ENCODE measurements around the gene UBE2L3. TPM values are rescaled to one million over a fixed set of nuclear protein-coding genes. Genes with fewer than 3 reads are reported as not detected.

UBE2L3 gene
- total and polyA plus RNA-seq, 10 of the 15 experiments (the other 5 are each of a cell fraction or from before 2014, with no cell fraction given), result 55.7 to 168 (median 113) TPM

DNA sequence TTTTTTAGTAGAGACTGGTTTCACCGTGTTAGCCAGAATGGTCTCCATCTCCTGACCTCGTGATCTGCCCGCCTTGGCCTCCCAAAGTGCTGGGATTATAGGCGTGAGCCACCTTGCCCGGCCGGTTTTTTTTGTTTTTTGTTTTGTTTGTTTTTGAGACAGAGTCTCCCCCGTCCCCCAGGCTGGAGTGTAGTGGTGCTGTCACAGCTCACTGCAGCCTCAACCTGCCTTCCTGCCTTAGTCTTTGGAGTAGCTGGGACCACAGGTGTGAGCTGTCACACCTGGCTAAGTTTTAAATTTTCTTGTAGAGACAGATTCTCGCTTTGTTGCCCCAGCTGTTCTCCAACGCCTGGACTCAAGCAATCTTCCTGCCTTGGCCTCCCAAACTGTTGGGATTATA, 101.5 kb downstream of the UBE2L3 start:
- H2AFZ ChIP-seq (ENCODE audit: control insufficient read depth, low read depth, low read length), result no peak overlapping the region
- ChIA-PET CTCF (interaction anchor here (1.8 kb wide), 1 partner anchor 269 kb away, joined by 4 read pairs; no protein-coding TSS in a partner anchor), POLR2A (no interaction called here), RAD21 (ENCODE audit: unreplicated experiment) (no interaction called here), SMC1A (ENCODE audit: uncharacterized antibody, unreplicated experiment) (no interaction called here)
- ATAC-seq (no peak), FAIRE-seq (no peak), DNase-seq (ENCODE audit: low read depth, low spot score) (no peak)
- intact Hi-C loops (cut with micrococcal nuclease; ENCODE audit: unreplicated experiment) (no loop called here), in situ Hi-C loops (cut with MboI) (no loop called here)
- H3K27ac ChIP-seq (ENCODE audit: control insufficient read depth, insufficient read depth), result no peak overlapping the region
- no TSS peak for BruUV-seq (replicated peaks)
- no peak overlapping the region for H3K4me2 ChIP-seq (ENCODE audit: control insufficient read depth, insufficient read depth)
- no peaks in the 10 kb centered on the region for H4K20me1 ChIP-seq (ENCODE audit: control insufficient read depth, insufficient read depth)
- H3K4me3 ChIP-seq, result no peak overlapping the region
- H3K79me2 ChIP-seq (ENCODE audit: control insufficient read depth, insufficient read depth, low read length), result peaks cover 15% of the 10 kb centered on the region
- no peaks in the 10 kb centered on the region for H3K9me3 ChIP-seq (replicated peaks; ENCODE audit: control insufficient read depth, insufficient read depth, low read length)
- H3K4me1 ChIP-seq (ENCODE audit: control insufficient read depth, insufficient read depth, low read length), result peaks cover 12% of the 10 kb centered on the region
- WGBS (ENCODE audit: insufficient coverage, insufficient replicate concordance, low lambda C conversion rate, missing lambda C conversion rate), result 59% methylated on average over 9 of the region's 9 CpGs
- no peak overlapping the region for H3K9ac ChIP-seq (ENCODE audit: control insufficient read depth, insufficient read depth, low read length)
- peaks cover 13 to 15% of the 10 kb centered on the region in 2 experiments for H3K36me3 ChIP-seq (ENCODE audit: control insufficient read depth in 2 of 2, insufficient read depth in 2 of 2, low read length in 1 of 2)
- no peaks in the 10 kb centered on the region for H3K27me3 ChIP-seq (replicated peaks in 1 of 2; ENCODE audit: control insufficient read depth in 2 of 2, insufficient read depth in 2 of 2, low read length in 1 of 2)
- TF ChIP-seq STAT1 (conservative IDR thresholded peaks at IDR 0.05) (no peak), ZNF622 (IDR thresholded peaks at IDR 0.05) (no peak), SUZ12 (IDR thresholded peaks at IDR 0.05; ENCODE audit: unreplicated experiment) (no peak), RFX5 (IDR thresholded peaks at IDR 0.05; ENCODE audit: low read depth, low read length) (no peak), LARP7 (IDR thresholded peaks at IDR 0.05) (no peak), DPF2 (IDR thresholded peaks at IDR 0.05) (no peak), ZNF24 (IDR thresholded peaks at IDR 0.05) (no peak), RELA (IDR thresholded peaks at IDR 0.05; ENCODE audit: borderline replicate concordance, partially characterized antibody) (no peak), MYB (IDR thresholded peaks at IDR 0.05; ENCODE audit: borderline replicate concordance, low read depth, low read length) (no peak)
- TF ChIP-seq, protein P1, sequence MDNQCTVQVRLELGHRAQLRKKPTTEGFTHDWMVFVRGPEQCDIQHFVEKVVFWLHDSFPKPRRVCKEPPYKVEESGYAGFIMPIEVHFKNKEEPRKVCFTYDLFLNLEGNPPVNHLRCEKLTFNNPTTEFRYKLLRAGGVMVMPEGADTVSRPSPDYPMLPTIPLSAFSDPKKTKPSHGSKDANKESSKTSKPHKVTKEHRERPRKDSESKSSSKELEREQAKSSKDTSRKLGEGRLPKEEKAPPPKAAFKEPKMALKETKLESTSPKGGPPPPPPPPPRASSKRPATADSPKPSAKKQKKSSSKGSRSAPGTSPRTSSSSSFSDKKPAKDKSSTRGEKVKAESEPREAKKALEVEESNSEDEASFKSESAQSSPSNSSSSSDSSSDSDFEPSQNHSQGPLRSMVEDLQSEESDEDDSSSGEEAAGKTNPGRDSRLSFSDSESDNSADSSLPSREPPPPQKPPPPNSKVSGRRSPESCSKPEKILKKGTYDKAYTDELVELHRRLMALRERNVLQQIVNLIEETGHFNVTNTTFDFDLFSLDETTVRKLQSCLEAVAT (IDR thresholded peaks at IDR 0.05), result no peak
- TF ChIP-seq, protein P2, sequence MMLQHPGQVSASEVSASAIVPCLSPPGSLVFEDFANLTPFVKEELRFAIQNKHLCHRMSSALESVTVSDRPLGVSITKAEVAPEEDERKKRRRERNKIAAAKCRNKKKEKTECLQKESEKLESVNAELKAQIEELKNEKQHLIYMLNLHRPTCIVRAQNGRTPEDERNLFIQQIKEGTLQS (IDR thresholded peaks at IDR 0.05; ENCODE audit: borderline replicate concordance, extremely low read depth, low read depth, low read length), result no peak
- TF ChIP-seq, protein P3, sequence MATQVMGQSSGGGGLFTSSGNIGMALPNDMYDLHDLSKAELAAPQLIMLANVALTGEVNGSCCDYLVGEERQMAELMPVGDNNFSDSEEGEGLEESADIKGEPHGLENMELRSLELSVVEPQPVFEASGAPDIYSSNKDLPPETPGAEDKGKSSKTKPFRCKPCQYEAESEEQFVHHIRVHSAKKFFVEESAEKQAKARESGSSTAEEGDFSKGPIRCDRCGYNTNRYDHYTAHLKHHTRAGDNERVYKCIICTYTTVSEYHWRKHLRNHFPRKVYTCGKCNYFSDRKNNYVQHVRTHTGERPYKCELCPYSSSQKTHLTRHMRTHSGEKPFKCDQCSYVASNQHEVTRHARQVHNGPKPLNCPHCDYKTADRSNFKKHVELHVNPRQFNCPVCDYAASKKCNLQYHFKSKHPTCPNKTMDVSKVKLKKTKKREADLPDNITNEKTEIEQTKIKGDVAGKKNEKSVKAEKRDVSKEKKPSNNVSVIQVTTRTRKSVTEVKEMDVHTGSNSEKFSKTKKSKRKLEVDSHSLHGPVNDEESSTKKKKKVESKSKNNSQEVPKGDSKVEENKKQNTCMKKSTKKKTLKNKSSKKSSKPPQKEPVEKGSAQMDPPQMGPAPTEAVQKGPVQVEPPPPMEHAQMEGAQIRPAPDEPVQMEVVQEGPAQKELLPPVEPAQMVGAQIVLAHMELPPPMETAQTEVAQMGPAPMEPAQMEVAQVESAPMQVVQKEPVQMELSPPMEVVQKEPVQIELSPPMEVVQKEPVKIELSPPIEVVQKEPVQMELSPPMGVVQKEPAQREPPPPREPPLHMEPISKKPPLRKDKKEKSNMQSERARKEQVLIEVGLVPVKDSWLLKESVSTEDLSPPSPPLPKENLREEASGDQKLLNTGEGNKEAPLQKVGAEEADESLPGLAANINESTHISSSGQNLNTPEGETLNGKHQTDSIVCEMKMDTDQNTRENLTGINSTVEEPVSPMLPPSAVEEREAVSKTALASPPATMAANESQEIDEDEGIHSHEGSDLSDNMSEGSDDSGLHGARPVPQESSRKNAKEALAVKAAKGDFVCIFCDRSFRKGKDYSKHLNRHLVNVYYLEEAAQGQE (IDR thresholded peaks at IDR 0.05; ENCODE audit: low read depth, low read length), result no peak
- TF ChIP-seq, protein P4, sequence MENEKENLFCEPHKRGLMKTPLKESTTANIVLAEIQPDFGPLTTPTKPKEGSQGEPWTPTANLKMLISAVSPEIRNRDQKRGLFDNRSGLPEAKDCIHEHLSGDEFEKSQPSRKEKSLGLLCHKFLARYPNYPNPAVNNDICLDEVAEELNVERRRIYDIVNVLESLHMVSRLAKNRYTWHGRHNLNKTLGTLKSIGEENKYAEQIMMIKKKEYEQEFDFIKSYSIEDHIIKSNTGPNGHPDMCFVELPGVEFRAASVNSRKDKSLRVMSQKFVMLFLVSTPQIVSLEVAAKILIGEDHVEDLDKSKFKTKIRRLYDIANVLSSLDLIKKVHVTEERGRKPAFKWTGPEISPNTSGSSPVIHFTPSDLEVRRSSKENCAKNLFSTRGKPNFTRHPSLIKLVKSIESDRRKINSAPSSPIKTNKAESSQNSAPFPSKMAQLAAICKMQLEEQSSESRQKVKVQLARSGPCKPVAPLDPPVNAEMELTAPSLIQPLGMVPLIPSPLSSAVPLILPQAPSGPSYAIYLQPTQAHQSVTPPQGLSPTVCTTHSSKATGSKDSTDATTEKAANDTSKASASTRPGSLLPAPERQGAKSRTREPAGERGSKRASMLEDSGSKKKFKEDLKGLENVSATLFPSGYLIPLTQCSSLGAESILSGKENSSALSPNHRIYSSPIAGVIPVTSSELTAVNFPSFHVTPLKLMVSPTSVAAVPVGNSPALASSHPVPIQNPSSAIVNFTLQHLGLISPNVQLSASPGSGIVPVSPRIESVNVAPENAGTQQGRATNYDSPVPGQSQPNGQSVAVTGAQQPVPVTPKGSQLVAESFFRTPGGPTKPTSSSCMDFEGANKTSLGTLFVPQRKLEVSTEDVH (IDR thresholded peaks at IDR 0.05; ENCODE audit: low read depth, partially characterized antibody), result no peak
- TF ChIP-seq, protein P5, sequence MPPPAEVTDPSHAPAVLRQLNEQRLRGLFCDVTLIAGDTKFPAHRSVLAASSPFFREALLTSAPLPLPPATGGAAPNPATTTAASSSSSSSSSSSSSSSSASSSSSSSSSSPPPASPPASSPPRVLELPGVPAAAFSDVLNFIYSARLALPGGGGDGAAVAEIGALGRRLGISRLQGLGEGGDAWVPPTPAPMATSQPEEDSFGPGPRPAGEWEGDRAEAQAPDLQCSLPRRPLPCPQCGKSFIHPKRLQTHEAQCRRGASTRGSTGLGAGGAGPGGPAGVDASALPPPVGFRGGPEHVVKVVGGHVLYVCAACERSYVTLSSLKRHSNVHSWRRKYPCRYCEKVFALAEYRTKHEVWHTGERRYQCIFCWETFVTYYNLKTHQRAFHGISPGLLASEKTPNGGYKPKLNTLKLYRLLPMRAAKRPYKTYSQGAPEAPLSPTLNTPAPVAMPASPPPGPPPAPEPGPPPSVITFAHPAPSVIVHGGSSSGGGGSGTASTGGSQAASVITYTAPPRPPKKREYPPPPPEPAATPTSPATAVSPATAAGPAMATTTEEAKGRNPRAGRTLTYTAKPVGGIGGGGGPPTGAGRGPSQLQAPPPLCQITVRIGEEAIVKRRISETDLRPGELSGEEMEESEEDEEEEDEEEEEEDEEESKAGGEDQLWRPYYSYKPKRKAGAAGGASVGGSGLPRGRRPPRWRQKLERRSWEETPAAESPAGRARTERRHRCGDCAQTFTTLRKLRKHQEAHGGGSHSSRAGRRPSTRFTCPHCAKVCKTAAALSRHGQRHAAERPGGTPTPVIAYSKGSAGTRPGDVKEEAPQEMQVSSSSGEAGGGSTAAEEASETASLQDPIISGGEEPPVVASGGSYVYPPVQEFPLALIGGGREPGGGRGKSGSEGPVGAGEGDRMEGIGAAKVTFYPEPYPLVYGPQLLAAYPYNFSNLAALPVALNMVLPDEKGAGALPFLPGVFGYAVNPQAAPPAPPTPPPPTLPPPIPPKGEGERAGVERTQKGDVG (CRISPR knock-in tag; IDR thresholded peaks at IDR 0.05), result no peak
